Erythroblast (primary cell): Measurements from ENCODE around the gene ZP1.

ENCODE experiments used
- GATA1 ChIP-seq: IDR thresholded peaks from 2 replicates; pipeline ENCODE4 v1.6.1; 2011; ENCODE audit warnings: low read depth, mild to moderate bottlenecking, control low read depth, low read length, moderate library complexity
- POLR2A ChIP-seq: IDR thresholded peaks from 2 replicates; pipeline ENCODE4 v1.6.1; 2011; ENCODE audit warnings: mild to moderate bottlenecking, low read length

DNA sequence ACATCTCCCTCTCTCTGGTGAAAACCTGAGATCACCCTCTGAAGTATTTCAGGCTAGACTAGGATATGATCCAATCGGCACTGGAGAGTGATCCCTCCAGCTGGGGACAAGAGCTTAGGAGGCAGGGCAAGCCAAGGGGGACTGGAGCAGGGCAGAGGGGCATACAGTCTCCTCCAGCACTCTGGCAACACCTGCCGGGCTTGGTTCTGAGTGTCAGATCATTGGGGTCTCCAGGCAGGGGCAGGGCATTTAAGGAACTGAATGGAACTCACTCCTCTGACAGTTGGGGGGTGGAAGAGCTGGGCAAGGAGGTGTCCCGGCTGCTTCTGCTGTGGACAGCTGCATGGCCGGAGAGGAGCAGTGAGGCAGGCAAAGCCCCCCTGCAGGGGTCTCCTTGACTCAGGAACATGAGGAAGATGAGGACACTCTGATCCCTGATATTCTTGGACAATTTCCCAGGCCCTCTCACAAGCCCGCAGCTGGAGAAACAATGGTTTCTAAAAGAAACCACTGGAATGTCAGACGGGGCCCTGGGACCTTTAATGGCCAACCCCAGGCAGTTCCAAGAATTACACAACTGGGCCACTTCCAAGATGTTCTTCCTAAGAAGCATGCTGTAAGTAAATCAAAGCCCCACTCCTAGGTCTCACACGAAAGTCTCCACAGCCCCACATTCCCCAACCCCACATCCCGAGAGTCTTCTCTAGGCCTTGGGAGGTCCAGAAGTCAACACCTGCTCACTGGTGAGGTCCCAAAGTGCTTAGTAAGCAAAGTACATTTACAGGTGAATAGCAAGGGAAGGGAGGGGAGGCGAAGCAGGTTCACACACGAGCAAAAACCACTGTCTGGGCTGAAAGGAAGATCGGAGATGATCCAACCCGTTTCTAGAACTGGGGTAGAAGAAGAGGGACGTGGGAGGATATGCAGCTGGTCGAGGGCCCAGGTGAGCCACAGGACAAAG lies 26.6 kb upstream of the ZP1 start:
- TF ChIP-seq POLR2A (no peak), GATA1 (no peak)
